ENCODE measurements around the gene ECM2.

ECM2 gene

DNA sequence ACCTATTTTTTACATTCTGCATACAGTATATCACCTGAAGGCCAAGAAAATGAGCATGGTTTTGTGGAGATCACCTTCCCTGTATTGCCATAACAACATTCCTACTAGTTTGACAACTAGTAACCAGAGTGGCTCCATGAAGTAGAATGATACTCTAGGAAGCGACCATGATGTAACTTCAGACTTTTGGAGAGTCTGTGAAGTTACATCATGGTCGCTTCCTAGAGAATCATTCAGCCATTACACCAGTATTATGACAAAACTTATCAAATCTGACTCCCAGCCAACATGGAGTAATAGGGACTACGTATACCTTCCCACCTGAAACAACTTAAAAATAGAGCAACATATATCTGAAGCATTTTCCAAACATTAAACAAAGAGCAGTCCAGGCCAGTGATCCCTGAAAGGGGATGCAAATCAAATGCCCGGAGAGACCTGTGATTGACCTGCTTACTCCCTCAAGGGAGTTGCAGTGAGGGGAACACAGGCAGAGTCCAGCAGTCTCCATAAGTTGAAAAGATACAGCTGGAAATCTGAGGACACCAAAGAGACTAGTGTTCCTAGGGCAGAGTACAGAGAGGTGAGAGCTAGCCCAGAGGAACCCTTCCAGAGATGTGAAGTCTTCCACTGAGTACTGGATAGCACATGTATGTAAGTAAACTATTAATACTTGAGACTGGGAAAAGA is 7.8 kb downstream of the ECM2 start:
- no peak for DNase-seq (ENCODE audit: low read depth)
- H3K4me3 ChIP-seq (ENCODE audit: low read length), result no peak overlapping the region
- TF ChIP-seq, protein P1, sequence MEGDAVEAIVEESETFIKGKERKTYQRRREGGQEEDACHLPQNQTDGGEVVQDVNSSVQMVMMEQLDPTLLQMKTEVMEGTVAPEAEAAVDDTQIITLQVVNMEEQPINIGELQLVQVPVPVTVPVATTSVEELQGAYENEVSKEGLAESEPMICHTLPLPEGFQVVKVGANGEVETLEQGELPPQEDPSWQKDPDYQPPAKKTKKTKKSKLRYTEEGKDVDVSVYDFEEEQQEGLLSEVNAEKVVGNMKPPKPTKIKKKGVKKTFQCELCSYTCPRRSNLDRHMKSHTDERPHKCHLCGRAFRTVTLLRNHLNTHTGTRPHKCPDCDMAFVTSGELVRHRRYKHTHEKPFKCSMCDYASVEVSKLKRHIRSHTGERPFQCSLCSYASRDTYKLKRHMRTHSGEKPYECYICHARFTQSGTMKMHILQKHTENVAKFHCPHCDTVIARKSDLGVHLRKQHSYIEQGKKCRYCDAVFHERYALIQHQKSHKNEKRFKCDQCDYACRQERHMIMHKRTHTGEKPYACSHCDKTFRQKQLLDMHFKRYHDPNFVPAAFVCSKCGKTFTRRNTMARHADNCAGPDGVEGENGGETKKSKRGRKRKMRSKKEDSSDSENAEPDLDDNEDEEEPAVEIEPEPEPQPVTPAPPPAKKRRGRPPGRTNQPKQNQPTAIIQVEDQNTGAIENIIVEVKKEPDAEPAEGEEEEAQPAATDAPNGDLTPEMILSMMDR (conservative IDR thresholded peaks at IDR 0.05; ENCODE audit: low read length), result no peak

DNA sequence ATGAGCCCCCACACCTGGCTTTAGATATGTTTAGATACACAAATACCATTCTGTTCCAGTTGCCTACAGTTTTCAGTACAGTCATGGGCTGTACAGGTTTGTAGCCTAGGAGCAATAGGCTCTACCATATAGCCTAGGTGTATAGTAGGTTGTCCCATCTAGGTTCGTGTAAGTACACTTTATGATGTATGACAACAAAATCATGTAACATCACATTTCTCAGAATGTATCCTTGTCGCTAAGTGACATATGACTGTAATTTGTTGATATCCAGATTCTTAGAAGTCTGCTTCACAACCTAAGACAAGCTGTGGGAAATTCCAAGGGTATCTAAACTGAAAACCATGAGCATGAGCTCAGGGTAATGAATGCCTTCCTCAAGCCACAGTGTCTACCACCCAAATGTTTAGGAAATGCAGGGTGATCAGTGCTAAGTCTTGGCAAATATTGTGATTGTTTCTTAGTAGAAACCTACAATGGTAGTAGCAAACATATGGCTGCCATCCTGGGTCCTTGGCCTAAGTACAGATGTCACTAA is 8.4 kb downstream of the ECM2 start:
- TF ChIP-seq, protein P1 (conservative IDR thresholded peaks at IDR 0.05; ENCODE audit: low read length), result no peak
- DNase-seq (ENCODE audit: low read depth), result no peak
- no peak overlapping the region for H3K4me3 ChIP-seq (ENCODE audit: low read length)

DNA sequence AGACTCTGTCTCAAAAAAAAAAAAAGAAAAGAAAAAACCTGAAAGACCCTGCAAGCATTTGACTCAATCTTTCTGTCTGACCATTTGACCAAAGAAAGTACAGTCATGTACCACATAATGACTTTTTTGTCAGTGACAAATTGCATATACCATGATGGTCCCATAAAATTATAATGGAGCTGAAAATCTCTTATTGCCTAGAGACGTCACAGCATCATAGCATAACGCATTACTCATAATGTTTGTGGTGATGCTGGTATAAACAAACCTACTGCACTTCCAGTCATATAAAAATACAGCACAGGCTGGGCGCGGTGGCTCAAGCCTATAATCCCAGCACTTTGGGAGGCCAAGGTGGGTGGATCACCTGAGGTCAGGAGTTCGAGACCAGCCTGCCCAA is 10.5 kb downstream of the ECM2 start:
- peak; percentile 28 for DNase-seq (ENCODE audit: low read depth)
- TF ChIP-seq, protein P1 (conservative IDR thresholded peaks at IDR 0.05; ENCODE audit: low read length), result no peak
- no peak overlapping the region for H3K4me3 ChIP-seq (ENCODE audit: low read length)

DNA sequence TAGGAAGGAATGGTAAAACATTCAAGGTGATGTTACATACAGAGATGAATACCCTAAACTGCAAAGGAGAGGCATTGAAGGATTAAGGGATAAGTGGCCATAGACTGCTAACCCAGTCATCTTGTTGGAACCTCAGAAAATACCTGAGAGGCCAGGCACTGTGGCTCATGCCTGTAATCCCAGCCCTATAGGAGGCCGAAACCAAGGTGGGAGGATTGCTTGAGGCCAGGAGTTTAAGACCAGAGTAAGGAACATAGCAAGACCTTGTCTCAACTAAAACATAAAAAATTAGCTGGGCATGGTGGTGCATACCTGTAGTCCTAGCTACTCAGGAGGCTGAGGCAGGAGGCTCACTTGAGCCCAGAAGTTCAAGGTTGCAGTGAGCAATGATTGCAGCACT is 10.9 kb downstream of the ECM2 start:
- DNase-seq (ENCODE audit: low read depth), result no peak
- TF ChIP-seq, protein P1 (conservative IDR thresholded peaks at IDR 0.05; ENCODE audit: low read length), result no peak
- H3K4me3 ChIP-seq (ENCODE audit: low read length), result no peak overlapping the region

DNA sequence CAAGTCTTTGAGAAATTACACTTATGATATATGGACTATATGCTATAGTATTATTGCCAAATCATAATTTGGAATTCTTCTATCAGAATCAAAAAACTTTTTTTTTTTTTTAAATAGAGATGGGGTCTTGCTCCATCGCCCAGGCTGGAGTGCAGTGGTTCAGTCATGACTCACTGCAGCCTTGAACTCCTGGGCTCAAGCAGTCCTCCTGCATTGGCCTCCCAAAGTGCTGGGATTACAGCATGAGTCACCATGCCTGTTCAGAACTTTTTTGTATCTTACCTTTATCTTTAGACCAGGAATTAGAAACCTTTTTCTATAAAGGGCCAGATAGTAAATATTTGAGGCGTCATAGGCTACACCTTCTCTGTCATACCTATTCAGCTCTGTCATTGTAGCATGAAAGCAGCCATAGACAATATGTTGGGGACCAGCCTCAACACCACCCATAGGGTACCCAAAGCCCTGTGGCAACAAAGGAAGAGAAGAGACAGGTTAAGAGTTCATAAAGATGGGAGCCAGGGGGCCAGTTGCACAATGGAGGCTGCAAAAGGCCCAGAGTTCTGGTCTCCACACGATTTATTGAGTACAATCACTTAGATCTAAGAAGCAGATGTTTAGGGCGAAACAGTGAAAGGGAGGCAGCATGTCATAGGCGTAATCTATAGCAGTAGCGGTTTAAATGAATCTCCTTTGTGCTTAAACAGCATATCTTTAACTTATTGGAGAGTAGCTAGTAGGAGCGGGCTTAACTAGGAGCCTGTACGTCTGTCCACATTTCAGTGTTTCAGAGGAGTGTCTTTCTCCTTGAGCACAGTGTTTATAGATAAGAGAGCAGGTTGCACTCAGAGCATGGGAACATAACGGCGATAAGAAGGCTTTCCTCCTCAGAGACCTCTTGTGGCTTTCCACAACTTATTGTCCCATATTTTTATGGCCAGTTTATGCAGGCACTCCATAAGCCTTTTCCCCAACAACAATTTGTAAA is 12.5 kb downstream of the ECM2 start:
- TF ChIP-seq, protein P1 (conservative IDR thresholded peaks at IDR 0.05; ENCODE audit: low read length), result no peak
- no peak for DNase-seq (ENCODE audit: low read depth)
- no peak overlapping the region for H3K4me3 ChIP-seq (ENCODE audit: low read length)

DNA sequence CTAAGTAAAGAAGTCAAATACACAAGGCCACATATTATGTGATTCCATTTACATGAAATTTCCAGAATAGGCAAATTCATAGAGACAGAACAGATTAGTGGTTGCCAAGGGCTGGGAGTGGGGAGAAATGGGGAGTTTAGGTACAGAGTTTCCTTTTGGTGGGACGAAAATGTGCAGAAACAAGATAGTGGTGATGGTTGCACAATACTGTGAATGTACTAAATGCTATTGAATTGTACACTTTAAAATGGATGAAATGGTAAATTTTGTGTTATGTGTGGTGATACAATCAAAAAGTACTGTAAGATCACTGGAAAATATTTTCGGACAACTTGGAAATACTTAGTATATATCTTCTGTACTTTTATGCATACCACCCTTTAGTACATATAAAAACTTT is 15.0 kb downstream of the ECM2 start:
- no peak overlapping the region for H3K4me3 ChIP-seq (ENCODE audit: low read length)
- no peak for DNase-seq (ENCODE audit: low read depth)
- TF ChIP-seq, protein P1 (conservative IDR thresholded peaks at IDR 0.05; ENCODE audit: low read length), result no peak
